H1 (cell line): ENCODE results near the gene CDK10. TPM values are rescaled to one million over a fixed set of nuclear protein-coding genes. Genes with fewer than 3 reads are reported as not detected.

ENCODE experiments used
- CTCF ChIA-PET: fragments of 300-600 bp; sonication (Branson Sonifier 250); formaldehyde crosslinking; loops from one replicate; lab custom pipeline; 2021; ENCODE audit not compliant: partially characterized antibody; lab: Charles Lee
- POLR2A ChIA-PET: fragments of 300-600 bp; sonication (Branson Sonifier 250); formaldehyde crosslinking; loops from one replicate; lab custom pipeline; 2021; ENCODE audit warnings: inconsistent platforms; ENCODE audit not compliant: partially characterized antibody; lab: Charles Lee
- DNase-seq, 2 experiments: peaks; one replicate each; pipeline versions ENCODE4 v3.0.0 to v3.0.0-alpha.2; 2010 to 2022; ENCODE audit warnings: low spot score in 2 of 2, low read depth in 1 of 2, mixed read lengths in 1 of 2
- FAIRE-seq: peaks from 2 replicates; lab custom pipeline; 2011; peaks lifted over from hg19 to GRCh38; lab: Jason Lieb, UNC
- H2AFZ ChIP-seq: 2 replicates; pipeline ENCODE4 v1.8.1; 2012; ENCODE audit warnings: low read length, inconsistent platforms
- H2AK5ac ChIP-seq: 2 replicates; pipeline ENCODE4 v1.6.1; 2013; ENCODE audit warnings: low read depth, low read length
- H2BK120ac ChIP-seq: replicated peaks from 2 replicates; pipeline ENCODE3; 2013; ENCODE audit warnings: low read depth, low read length, inconsistent platforms
- H2BK12ac ChIP-seq: 2 replicates; pipeline ENCODE4 v1.6.1; 2013; ENCODE audit warnings: low read depth, low read length
- H2BK15ac ChIP-seq: 2 replicates; pipeline ENCODE4 v1.6.1; 2013; ENCODE audit warnings: low read length
- H2BK20ac ChIP-seq: 2 replicates; pipeline ENCODE4 v1.6.1; 2013; ENCODE audit warnings: low read length
- H2BK5ac ChIP-seq: 2 replicates; pipeline ENCODE4 v1.6.1; 2013; ENCODE audit warnings: low read depth, low read length
- H3K14ac ChIP-seq: 2 replicates; pipeline ENCODE4 v1.6.1; 2013; ENCODE audit warnings: inconsistent platforms; ENCODE audit not compliant: insufficient read length
- H3K18ac ChIP-seq: 2 replicates; pipeline ENCODE4 v1.6.1; 2013; ENCODE audit warnings: low read length; ENCODE audit errors: extremely low read depth
- H3K23ac ChIP-seq: 2 replicates; pipeline ENCODE4 v1.6.1; 2013; ENCODE audit warnings: inconsistent platforms; ENCODE audit not compliant: insufficient read length
- H3K23me2 ChIP-seq: 2 replicates; pipeline ENCODE4 v1.6.1; 2013; ENCODE audit warnings: low read depth, low read length
- H3K27ac ChIP-seq: 2 replicates; pipeline ENCODE4 v1.6.1; 2011; ENCODE audit warnings: low read depth, low read length, inconsistent platforms
- H3K27me3 ChIP-seq, 4 experiments: replicated peaks in 1 of 4; 1 replicate in 1 of 4; 2 replicates in 3 of 4; pipeline versions ENCODE4 v1.6.1 to v1.8.1; 2011 to 2013; ENCODE audit warnings: low read length in 3 of 4, mild to moderate bottlenecking in 3 of 4, inconsistent platforms in 2 of 4, mixed read lengths in 2 of 4, moderate library complexity in 1 of 4; ENCODE audit not compliant: control insufficient read depth in 3 of 4, insufficient read depth in 3 of 4; ENCODE audit errors: extremely low read depth in 1 of 4
- H3K36me3 ChIP-seq, 4 experiments: 2 replicates each; pipeline versions ENCODE4 v1.6.1 to v1.8.1; 2011 to 2013; ENCODE audit warnings: mild to moderate bottlenecking in 4 of 4, low read length in 3 of 4, moderate library complexity in 2 of 4, control low read depth in 1 of 4, inconsistent platforms in 1 of 4; ENCODE audit not compliant: insufficient read depth in 4 of 4, control insufficient read depth in 2 of 4
- H3K4ac ChIP-seq: replicated peaks from 2 replicates; pipeline ENCODE3; 2013; ENCODE audit warnings: low read length, low read depth, mixed read lengths, inconsistent platforms; ENCODE audit not compliant: insufficient read length
- H3K4me1 ChIP-seq, 4 experiments: replicated peaks in 1 of 4; 1 replicate in 1 of 4; 2 replicates in 3 of 4; pipeline versions ENCODE4 v1.6.1 to v1.8.1; 2011 to 2013; ENCODE audit warnings: low read length in 3 of 4, inconsistent platforms in 2 of 4, mixed read lengths in 1 of 4; ENCODE audit not compliant: insufficient read depth in 4 of 4, control insufficient read depth in 3 of 4
- H3K4me2 ChIP-seq, 2 experiments: 2 replicates each; pipeline versions ENCODE4 v1.6.1 to v1.8.1; 2011 to 2013; ENCODE audit warnings: low read depth in 2 of 2, low read length in 2 of 2, control low read depth in 1 of 2, inconsistent platforms in 1 of 2, mild to moderate bottlenecking in 1 of 2; ENCODE audit not compliant: insufficient read depth in 1 of 2
- H3K4me3 ChIP-seq, 4 experiments: fragments of 200-600, 300-600 bp in 1 of 4; sonication (generic), shearing (Covaris generic), sonication (Bioruptor Twin) in 1 of 4; 2 replicates each; pipeline versions ENCODE4 v1.5.1 to v1.8.1; 2011 to 2016; ENCODE audit warnings: low read length in 4 of 4, low read depth in 3 of 4, control low read depth in 2 of 4, inconsistent platforms in 2 of 4, mild to moderate bottlenecking in 2 of 4, mixed read lengths in 1 of 4, moderate library complexity in 1 of 4; ENCODE audit not compliant: insufficient read depth in 2 of 4; ENCODE audit errors: extremely low read depth in 1 of 4
- H3K56ac ChIP-seq: replicated peaks from 2 replicates; pipeline ENCODE3; 2013; ENCODE audit warnings: low read depth, mild to moderate bottlenecking, mixed read lengths, low read length, inconsistent platforms; ENCODE audit not compliant: insufficient read length
- H3K79me1 ChIP-seq: 2 replicates; pipeline ENCODE4 v1.6.1; 2013; ENCODE audit warnings: low read depth, low read length, control low read depth
- H3K79me2 ChIP-seq, 2 experiments: 2 replicates each; pipeline versions ENCODE4 v1.6.1 to v1.8.1; 2012 to 2013; ENCODE audit warnings: low read length in 2 of 2, mild to moderate bottlenecking in 2 of 2, inconsistent platforms in 1 of 2; ENCODE audit not compliant: insufficient read depth in 2 of 2, control insufficient read depth in 1 of 2
- H3K9ac ChIP-seq, 4 experiments: replicated peaks in 1 of 4; 1 replicate in 1 of 4; 2 replicates in 3 of 4; pipeline versions ENCODE4 v1.6.1 to v1.8.1; 2011 to 2013; ENCODE audit warnings: low read depth in 3 of 4, low read length in 3 of 4, control low read depth in 2 of 4, mild to moderate bottlenecking in 2 of 4, moderate library complexity in 2 of 4, inconsistent platforms in 1 of 4; ENCODE audit errors: extremely low read depth in 1 of 4
- H3K9me3 ChIP-seq, 2 experiments: 2 replicates each; pipeline versions ENCODE4 v1.6.1 to v1.8.1; 2012 to 2013; ENCODE audit warnings: mild to moderate bottlenecking in 2 of 2, moderate library complexity in 2 of 2, control low read depth in 1 of 2, inconsistent platforms in 1 of 2, low read depth in 1 of 2, low read length in 1 of 2, mixed read lengths in 1 of 2; ENCODE audit not compliant: insufficient read depth in 2 of 2
- H4K20me1 ChIP-seq, 2 experiments: replicated peaks in 1 of 2; 2 replicates each; pipeline versions ENCODE3 to v1.8.1; 2011 to 2013; ENCODE audit warnings: inconsistent platforms in 2 of 2, low read length in 2 of 2, mild to moderate bottlenecking in 1 of 2; ENCODE audit not compliant: insufficient read depth in 2 of 2, control insufficient read depth in 1 of 2
- H4K5ac ChIP-seq: 2 replicates; pipeline ENCODE4 v1.6.1; 2013; ENCODE audit warnings: low read length, low read depth, mixed read lengths, inconsistent platforms; ENCODE audit not compliant: insufficient read length
- H4K8ac ChIP-seq: 2 replicates; pipeline ENCODE4 v1.8.0; 2013; ENCODE audit warnings: mild to moderate bottlenecking, moderate library complexity, low read length, inconsistent platforms; ENCODE audit not compliant: insufficient read depth; ENCODE audit errors: extremely low read depth
- H4K91ac ChIP-seq: replicated peaks from 2 replicates; pipeline ENCODE3; 2013; ENCODE audit warnings: low read length, mixed read lengths, inconsistent platforms; ENCODE audit not compliant: insufficient read length
- ATF2 ChIP-seq: IDR thresholded peaks from 2 replicates; pipeline ENCODE4 v1.6.1; 2012; ENCODE audit warnings: low read length, inconsistent platforms
- CTCF ChIP-seq, 3 experiments: IDR thresholded peaks; 1 replicate in 2 of 3; 2 replicates in 1 of 3; pipeline versions ENCODE4 v1.5.1 to v1.6.1; 2011; ENCODE audit warnings: low read length in 3 of 3, mild to moderate bottlenecking in 3 of 3, inconsistent platforms in 2 of 3, low read depth in 1 of 3, moderate library complexity in 1 of 3; ENCODE audit not compliant: insufficient read depth in 1 of 3; ENCODE audit errors: control extremely low read depth in 1 of 3
- SIX5 ChIP-seq: IDR thresholded peaks from 2 replicates; pipeline ENCODE4 v1.6.1; 2011; ENCODE audit warnings: mild to moderate bottlenecking, low read depth, low read length
- WGBS, 2 experiments: shearing (Covaris generic) in 1 of 2; methylation state at CpG; one replicate each; pipeline versions ENCODE4 v1.1.6 to v1.1.7; 2013 to 2015; ENCODE audit warnings: low lambda C conversion rate in 2 of 2, mixed read lengths in 2 of 2, inconsistent platforms in 1 of 2, low coverage in 1 of 2, missing lambda C conversion rate in 1 of 2; ENCODE audit not compliant: insufficient replicate concordance in 2 of 2, insufficient coverage in 1 of 2, insufficient read length in 1 of 2; ENCODE audit errors: extremely low coverage in 1 of 2, missing lambda C conversion rate in 1 of 2; 5-methylcytosine and 5-hydroxymethylcytosine counted together
- polyA plus RNA-seq, 7 experiments: library from polyadenylated mRNA; depleted of rRNA in 3 of 7; stranded (reverse) in 5 of 7; unstranded in 2 of 7; fragments of >200 nt in 5 of 7; fragments of 200-250 nt in 2 of 7; gene quantifications; 1 replicate in 5 of 7; 2 replicates in 1 of 7; 4 replicates in 1 of 7; pipeline versions ENCODE4 v1.2.1 to v1.2.3, GENCODE V29; 2011 to 2013; ENCODE audit warnings: missing spikeins in 2 of 7, mixed read lengths in 2 of 7
- total RNA-seq: library from RNA; stranded (reverse); fragmentation: NEBNext Ultra II Directional; extraction: Animal tissue kit (Norgen Biotek cat#: 25700); gene quantifications from 2 replicates; pipeline ENCODE4 v1.2.1, GENCODE V29; 2021

The CDK10 gene
- total and polyA plus RNA-seq, 2 of the 8 experiments (the other 6 are each of a cell fraction or from before 2014, with no cell fraction given), result 49.5 to 83.9 TPM

- H3K23ac ChIP-seq, result no peak overlapping the region
- no peak for FAIRE-seq
- DNase-seq, result no peak
- H3K27me3 ChIP-seq, result peaks cover 0 to 9% (median 2%) of the 10 kb centered on the region in 4 experiments; a peak in 3 of 7 replicates
- WGBS, 2 experiments, result 90% methylated on average over 13 of the region's 13 CpGs; no CpG with 5 or more reads in 1 of the 2 experiments
- H3K9me3 ChIP-seq, result no peaks in the 10 kb centered on the region
- H4K20me1 ChIP-seq, result peaks cover 0 to 10% of the 10 kb centered on the region in 2 experiments
- H3K4ac ChIP-seq, result no peak overlapping the region
- H3K79me2 ChIP-seq, result no peaks in the 10 kb centered on the region
- H4K8ac ChIP-seq, result no peak overlapping the region
- CTCF ChIA-PET, result interaction anchor here (0.7 to 7.2 kb wide), 9 partner anchors 12 to 188 kb away, joined by 3 to 69 read pairs (median 4); no protein-coding TSS in a partner anchor
- no peak overlapping the region for H2BK5ac ChIP-seq
- no peak overlapping the region for H3K14ac ChIP-seq
- H2AK5ac ChIP-seq, result no peak overlapping the region
- no peak overlapping the region for H2BK20ac ChIP-seq
- no peak overlapping the region for H3K4me2 ChIP-seq
- H3K27ac ChIP-seq, result no peak overlapping the region
- no peak overlapping the region for H4K5ac ChIP-seq
- peak overlapping the region; percentile 61; the same call in 1 of the 2 replicates for H2BK15ac ChIP-seq
- peaks cover 0 to 20% (median 9%) of the 10 kb centered on the region in 4 experiments; a peak in 6 of 7 replicates for H3K4me1 ChIP-seq
- H3K56ac ChIP-seq, result peak overlapping the region; percentile 25
- peaks cover 13% of the 10 kb centered on the region; the same call in 1 of the 2 replicates for H3K23me2 ChIP-seq
- no peaks in the 10 kb centered on the region for H3K79me1 ChIP-seq
- TF ChIP-seq SIX5 (no peak), CTCF (IDR thresholded peaks at IDR 0.05; ENCODE audit: control extremely low read depth in 1 of 3, insufficient read depth in 1 of 3, low read depth in 1 of 3, low read length in 3 of 3) (peak in 1 of 3 experiments; percentile 20; a peak in 1 of 4 replicates), ATF2 (no peak)
- TF ChIP-seq, all 59 proteins: peak for 1
- Histone ChIP-seq H2BK12ac (no peak overlapping the region), H2BK120ac (no peak overlapping the region), H4K91ac (no peak overlapping the region), H3K18ac (no peak overlapping the region), H2AFZ (no peak overlapping the region), H3K4me3 (no peak overlapping the region), H3K36me3 (no peaks in the 10 kb centered on the region), H3K9ac (no peak overlapping the region)
- POLR2A ChIA-PET, result interaction anchor here (1.0 to 16.7 kb wide), 2 partner anchors 16 to 26 kb away, joined by 5 to 193 read pairs; partner anchors contain the start of gene VPS9D1
These were observed 17.8 kb downstream of the CDK10 start for GRCh38 chr16:89704281-89704680.
